HepG2 (cell line): ENCODE measurements around the gene CXXC5. TPM values are rescaled to one million over a fixed set of nuclear protein-coding genes. Genes with fewer than 3 reads are reported as not detected.
A peak's percentile ranks its signal among the peaks of the same experiment; 100 is the strongest.

Source experiments
- ZNF337 ChIP-seq: sonication (generic); formaldehyde crosslinking; IDR thresholded peaks from 2 replicates; pipeline ENCODE4 v1.5.1; 2020; ENCODE audit warnings: missing genetic modification reagents, low read depth, mild to moderate bottlenecking, borderline replicate concordance
- ZNF660 ChIP-seq: sonication (generic); formaldehyde crosslinking; IDR thresholded peaks from 2 replicates; pipeline ENCODE4 v1.5.1; 2020; ENCODE audit warnings: mild to moderate bottlenecking, low read depth, missing genetic modification reagents, borderline replicate concordance
- polyA plus RNA-seq, 8 experiments: library from polyadenylated mRNA; depleted of rRNA in 3 of 8; stranded (reverse) in 7 of 8; unstranded in 1 of 8; fragments of >200 nt; fragmentation: Illumina TruSeq in 4 of 8; extraction: Trizol in 4 of 8; gene quantifications; 2 replicates each; pipeline versions ENCODE4 v1.2.1 to v1.2.3, GENCODE V29; 2011 to 2016; ENCODE audit warnings: low read depth in 4 of 8, missing spikeins in 1 of 8, mixed read lengths in 1 of 8; ENCODE audit not compliant: insufficient read depth in 1 of 8
- total RNA-seq, 5 experiments: library from RNA; depleted of rRNA; stranded (reverse); fragments of >200 nt; fragmentation: Illumina TruSeq; extraction: Trizol; gene quantifications; 2 replicates each; pipeline ENCODE4 v1.2.3, GENCODE V29; 2016; ENCODE audit warnings: low read depth in 1 of 5
- TF ChIP-seq, protein P1 (sequence below): sonication (generic); formaldehyde crosslinking; IDR thresholded peaks from 2 replicates; pipeline ENCODE4 v1.9.0; 2021; ENCODE audit warnings: mild to moderate bottlenecking, missing genetic modification reagents
- TF ChIP-seq, protein P2 (sequence below): sonication (generic); formaldehyde crosslinking; IDR thresholded peaks from 2 replicates; pipeline ENCODE4 v1.4.0; 2020; ENCODE audit warnings: missing genetic modification reagents
- TF ChIP-seq, protein P3 (sequence below): sonication (generic); formaldehyde crosslinking; IDR thresholded peaks from 2 replicates; pipeline ENCODE4 v1.9.0; 2021; ENCODE audit warnings: missing genetic modification reagents, mild to moderate bottlenecking, borderline replicate concordance
- TF ChIP-seq, protein P4 (sequence below): IDR thresholded peaks from 2 replicates; pipeline ENCODE4 v1.6.1; 2016; ENCODE audit warnings: low read depth, missing genetic modification reagents, missing compliant biosample characterization
- TF ChIP-seq, protein P5 (sequence below): sonication (generic); formaldehyde crosslinking; IDR thresholded peaks from 2 replicates; pipeline ENCODE4 v1.4.0; 2020; ENCODE audit warnings: missing genetic modification reagents

CXXC5 gene
- total and polyA plus RNA-seq, 2 of the 13 experiments (the other 11 are each of a cell fraction or from before 2014, with no cell fraction given) = 32.3 to 33.0 TPM

DNA sequence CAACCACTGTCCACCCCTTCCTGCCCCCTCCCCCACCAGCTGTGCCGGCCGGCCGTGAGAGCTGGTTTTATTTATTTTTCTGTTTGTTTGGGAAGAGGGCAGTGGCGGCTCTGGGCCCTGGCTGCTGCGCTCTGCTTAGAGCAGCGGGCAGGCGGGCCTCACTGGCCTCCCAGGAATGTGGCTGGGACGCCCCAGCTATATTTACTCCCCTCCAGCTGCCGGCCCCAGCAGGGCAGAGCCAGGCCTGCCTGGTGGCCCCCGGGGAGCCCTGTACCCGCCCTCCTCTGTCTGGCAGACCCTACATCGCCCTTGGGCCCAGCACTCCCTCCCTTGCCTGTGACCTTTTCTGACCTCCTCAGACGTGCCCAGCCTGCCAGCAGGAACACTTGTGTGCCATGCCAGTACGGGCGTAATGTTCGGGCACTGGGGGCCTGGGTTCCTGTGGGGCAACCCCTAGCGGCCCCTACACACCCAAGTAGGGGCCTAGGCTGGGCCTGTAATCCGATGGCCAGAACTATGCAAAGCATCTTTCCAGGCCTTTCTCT, 7.7 kb downstream of the CXXC5 start (continued):
- no peak for TF ChIP-seq ZNF337 (CRISPR knock-in tag)
- TF ChIP-seq, protein P1, sequence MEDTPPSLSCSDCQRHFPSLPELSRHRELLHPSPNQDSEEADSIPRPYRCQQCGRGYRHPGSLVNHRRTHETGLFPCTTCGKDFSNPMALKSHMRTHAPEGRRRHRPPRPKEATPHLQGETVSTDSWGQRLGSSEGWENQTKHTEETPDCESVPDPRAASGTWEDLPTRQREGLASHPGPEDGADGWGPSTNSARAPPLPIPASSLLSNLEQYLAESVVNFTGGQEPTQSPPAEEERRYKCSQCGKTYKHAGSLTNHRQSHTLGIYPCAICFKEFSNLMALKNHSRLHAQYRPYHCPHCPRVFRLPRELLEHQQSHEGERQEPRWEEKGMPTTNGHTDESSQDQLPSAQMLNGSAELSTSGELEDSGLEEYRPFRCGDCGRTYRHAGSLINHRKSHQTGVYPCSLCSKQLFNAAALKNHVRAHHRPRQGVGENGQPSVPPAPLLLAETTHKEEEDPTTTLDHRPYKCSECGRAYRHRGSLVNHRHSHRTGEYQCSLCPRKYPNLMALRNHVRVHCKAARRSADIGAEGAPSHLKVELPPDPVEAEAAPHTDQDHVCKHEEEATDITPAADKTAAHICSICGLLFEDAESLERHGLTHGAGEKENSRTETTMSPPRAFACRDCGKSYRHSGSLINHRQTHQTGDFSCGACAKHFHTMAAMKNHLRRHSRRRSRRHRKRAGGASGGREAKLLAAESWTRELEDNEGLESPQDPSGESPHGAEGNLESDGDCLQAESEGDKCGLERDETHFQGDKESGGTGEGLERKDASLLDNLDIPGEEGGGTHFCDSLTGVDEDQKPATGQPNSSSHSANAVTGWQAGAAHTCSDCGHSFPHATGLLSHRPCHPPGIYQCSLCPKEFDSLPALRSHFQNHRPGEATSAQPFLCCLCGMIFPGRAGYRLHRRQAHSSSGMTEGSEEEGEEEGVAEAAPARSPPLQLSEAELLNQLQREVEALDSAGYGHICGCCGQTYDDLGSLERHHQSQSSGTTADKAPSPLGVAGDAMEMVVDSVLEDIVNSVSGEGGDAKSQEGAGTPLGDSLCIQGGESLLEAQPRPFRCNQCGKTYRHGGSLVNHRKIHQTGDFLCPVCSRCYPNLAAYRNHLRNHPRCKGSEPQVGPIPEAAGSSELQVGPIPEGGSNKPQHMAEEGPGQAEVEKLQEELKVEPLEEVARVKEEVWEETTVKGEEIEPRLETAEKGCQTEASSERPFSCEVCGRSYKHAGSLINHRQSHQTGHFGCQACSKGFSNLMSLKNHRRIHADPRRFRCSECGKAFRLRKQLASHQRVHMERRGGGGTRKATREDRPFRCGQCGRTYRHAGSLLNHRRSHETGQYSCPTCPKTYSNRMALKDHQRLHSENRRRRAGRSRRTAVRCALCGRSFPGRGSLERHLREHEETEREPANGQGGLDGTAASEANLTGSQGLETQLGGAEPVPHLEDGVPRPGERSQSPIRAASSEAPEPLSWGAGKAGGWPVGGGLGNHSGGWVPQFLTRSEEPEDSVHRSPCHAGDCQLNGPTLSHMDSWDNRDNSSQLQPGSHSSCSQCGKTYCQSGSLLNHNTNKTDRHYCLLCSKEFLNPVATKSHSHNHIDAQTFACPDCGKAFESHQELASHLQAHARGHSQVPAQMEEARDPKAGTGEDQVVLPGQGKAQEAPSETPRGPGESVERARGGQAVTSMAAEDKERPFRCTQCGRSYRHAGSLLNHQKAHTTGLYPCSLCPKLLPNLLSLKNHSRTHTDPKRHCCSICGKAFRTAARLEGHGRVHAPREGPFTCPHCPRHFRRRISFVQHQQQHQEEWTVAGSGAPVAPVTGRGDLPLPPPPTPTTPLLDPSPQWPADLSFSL (CRISPR knock-in tag) = no peak
- no peak for TF ChIP-seq ZNF660
- TF ChIP-seq, protein P2, sequence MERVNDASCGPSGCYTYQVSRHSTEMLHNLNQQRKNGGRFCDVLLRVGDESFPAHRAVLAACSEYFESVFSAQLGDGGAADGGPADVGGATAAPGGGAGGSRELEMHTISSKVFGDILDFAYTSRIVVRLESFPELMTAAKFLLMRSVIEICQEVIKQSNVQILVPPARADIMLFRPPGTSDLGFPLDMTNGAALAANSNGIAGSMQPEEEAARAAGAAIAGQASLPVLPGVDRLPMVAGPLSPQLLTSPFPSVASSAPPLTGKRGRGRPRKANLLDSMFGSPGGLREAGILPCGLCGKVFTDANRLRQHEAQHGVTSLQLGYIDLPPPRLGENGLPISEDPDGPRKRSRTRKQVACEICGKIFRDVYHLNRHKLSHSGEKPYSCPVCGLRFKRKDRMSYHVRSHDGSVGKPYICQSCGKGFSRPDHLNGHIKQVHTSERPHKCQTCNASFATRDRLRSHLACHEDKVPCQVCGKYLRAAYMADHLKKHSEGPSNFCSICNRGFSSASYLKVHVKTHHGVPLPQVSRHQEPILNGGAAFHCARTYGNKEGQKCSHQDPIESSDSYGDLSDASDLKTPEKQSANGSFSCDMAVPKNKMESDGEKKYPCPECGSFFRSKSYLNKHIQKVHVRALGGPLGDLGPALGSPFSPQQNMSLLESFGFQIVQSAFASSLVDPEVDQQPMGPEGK = peak; percentile 85
- TF ChIP-seq, protein P3, sequence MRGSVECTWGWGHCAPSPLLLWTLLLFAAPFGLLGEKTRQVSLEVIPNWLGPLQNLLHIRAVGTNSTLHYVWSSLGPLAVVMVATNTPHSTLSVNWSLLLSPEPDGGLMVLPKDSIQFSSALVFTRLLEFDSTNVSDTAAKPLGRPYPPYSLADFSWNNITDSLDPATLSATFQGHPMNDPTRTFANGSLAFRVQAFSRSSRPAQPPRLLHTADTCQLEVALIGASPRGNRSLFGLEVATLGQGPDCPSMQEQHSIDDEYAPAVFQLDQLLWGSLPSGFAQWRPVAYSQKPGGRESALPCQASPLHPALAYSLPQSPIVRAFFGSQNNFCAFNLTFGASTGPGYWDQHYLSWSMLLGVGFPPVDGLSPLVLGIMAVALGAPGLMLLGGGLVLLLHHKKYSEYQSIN = no peak
- TF ChIP-seq, protein P4, sequence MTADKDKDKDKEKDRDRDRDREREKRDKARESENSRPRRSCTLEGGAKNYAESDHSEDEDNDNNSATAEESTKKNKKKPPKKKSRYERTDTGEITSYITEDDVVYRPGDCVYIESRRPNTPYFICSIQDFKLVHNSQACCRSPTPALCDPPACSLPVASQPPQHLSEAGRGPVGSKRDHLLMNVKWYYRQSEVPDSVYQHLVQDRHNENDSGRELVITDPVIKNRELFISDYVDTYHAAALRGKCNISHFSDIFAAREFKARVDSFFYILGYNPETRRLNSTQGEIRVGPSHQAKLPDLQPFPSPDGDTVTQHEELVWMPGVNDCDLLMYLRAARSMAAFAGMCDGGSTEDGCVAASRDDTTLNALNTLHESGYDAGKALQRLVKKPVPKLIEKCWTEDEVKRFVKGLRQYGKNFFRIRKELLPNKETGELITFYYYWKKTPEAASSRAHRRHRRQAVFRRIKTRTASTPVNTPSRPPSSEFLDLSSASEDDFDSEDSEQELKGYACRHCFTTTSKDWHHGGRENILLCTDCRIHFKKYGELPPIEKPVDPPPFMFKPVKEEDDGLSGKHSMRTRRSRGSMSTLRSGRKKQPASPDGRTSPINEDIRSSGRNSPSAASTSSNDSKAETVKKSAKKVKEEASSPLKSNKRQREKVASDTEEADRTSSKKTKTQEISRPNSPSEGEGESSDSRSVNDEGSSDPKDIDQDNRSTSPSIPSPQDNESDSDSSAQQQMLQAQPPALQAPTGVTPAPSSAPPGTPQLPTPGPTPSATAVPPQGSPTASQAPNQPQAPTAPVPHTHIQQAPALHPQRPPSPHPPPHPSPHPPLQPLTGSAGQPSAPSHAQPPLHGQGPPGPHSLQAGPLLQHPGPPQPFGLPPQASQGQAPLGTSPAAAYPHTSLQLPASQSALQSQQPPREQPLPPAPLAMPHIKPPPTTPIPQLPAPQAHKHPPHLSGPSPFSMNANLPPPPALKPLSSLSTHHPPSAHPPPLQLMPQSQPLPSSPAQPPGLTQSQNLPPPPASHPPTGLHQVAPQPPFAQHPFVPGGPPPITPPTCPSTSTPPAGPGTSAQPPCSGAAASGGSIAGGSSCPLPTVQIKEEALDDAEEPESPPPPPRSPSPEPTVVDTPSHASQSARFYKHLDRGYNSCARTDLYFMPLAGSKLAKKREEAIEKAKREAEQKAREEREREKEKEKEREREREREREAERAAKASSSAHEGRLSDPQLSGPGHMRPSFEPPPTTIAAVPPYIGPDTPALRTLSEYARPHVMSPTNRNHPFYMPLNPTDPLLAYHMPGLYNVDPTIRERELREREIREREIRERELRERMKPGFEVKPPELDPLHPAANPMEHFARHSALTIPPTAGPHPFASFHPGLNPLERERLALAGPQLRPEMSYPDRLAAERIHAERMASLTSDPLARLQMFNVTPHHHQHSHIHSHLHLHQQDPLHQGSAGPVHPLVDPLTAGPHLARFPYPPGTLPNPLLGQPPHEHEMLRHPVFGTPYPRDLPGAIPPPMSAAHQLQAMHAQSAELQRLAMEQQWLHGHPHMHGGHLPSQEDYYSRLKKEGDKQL (CRISPR knock-in tag) = no peak
- TF ChIP-seq, protein P5, sequence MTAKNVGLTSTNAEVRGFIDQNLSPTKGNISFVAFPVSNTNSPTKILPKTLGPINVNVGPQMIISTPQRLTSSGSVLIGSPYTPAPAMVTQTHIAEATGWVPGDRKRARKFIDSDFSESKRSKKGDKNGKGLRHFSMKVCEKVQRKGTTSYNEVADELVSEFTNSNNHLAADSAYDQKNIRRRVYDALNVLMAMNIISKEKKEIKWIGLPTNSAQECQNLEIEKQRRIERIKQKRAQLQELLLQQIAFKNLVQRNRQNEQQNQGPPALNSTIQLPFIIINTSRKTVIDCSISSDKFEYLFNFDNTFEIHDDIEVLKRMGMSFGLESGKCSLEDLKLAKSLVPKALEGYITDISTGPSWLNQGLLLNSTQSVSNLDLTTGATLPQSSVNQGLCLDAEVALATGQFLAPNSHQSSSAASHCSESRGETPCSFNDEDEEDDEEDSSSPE = no peak
